ENCODE results near the gene VEZF1. TPM values are rescaled to one million over a fixed set of nuclear protein-coding genes. Genes with fewer than 3 reads are reported as not detected.
"Not testable (repeated sequence)": the region's sequence is repeated elsewhere in the genome, so short reads cannot be mapped to it uniquely, and the experiment has no call there.

VEZF1 gene
- total and polyA plus RNA-seq, 4 donors: 21.2 to 59.8 (median 42.5) TPM

DNA sequence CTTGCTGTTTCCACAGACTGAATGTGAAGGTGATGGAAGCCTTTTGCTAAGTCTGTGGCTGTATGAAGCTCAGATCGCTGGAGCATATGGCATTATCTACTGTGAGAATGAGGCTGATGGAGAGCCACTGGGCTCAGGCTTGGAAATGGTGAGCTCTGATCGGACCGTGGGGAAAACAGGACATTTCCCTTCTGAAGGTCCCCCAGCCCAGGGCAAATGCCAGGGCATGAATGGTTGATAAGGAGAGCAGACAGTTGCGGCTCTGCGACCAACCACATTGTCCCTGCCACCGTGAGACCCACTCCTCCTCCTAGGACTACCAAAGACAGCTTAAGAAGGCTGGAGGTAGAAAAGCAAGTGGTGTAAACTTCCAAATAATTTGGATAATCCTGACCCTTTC, 28.1 kb downstream of the VEZF1 start:
- no peak overlapping the region for H3K4me3 ChIP-seq (ENCODE audit: low read length in 2 of 2)
- no peaks in the 10 kb centered on the region for H3K4me1 ChIP-seq (ENCODE audit: control insufficient read depth in 1 of 2, insufficient read depth in 2 of 2, low read length in 2 of 2)
- no peaks in the 10 kb centered on the region for H3K36me3 ChIP-seq (ENCODE audit: control insufficient read depth in 1 of 2, insufficient read depth in 2 of 2, low read length in 1 of 2)
- no peaks in the 10 kb centered on the region for H3K27me3 ChIP-seq (ENCODE audit: control insufficient read depth in 1 of 2, insufficient read depth in 2 of 2, low read length in 1 of 2)
- ATAC-seq (ENCODE audit: low FRiP score) (no peak), DNase-seq (no peak)
- no peak overlapping the region for H3K27ac ChIP-seq (ENCODE audit: low read depth in 1 of 2, low read length in 2 of 2)
- WGBS, 2 donors: 89 to 92% methylated on average over 6 of the region's 6 CpGs
- intact Hi-C loops (cut with DNase I): loop anchor here in 1 of 2 donors (5.0 kb wide), 1 partner anchor 83 kb away; no protein-coding TSS in a partner anchor
- H3K9me3 ChIP-seq (ENCODE audit: control insufficient read depth, low read length): no peaks in the 10 kb centered on the region

DNA sequence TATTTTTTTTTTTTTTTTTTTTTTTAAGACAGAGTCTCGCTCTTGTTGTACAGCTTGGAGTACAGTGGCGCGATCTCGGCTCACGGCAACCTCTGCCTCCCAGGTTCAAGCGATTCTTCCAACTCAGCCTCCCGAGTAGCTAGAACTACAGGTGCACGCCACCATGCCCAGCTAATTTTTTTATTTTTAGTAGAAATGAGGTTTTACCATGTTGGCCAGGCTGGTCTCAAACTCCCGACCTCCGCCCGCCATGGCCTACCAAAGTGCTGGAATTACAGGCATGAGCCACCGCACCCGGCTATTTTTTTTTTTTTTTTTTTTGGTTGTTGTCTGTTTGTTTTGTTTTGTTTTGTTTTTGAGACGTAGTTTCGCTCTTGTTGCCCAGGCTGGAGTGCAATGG, 29.7 kb downstream of the VEZF1 start:
- H3K27me3 ChIP-seq (ENCODE audit: control insufficient read depth in 1 of 2, insufficient read depth in 2 of 2, low read length in 1 of 2); H3K36me3 ChIP-seq (ENCODE audit: control insufficient read depth in 1 of 2, insufficient read depth in 2 of 2, low read length in 1 of 2); ATAC-seq (ENCODE audit: low FRiP score); H3K4me1 ChIP-seq (ENCODE audit: control insufficient read depth in 1 of 2, insufficient read depth in 2 of 2, low read length in 2 of 2); DNase-seq; H3K9me3 ChIP-seq (ENCODE audit: control insufficient read depth, low read length); H3K27ac ChIP-seq (ENCODE audit: low read depth in 1 of 2, low read length in 2 of 2); H3K4me3 ChIP-seq (ENCODE audit: low read length in 2 of 2): not testable (repeated sequence)
- intact Hi-C loops (cut with DNase I): loop anchor here in 1 of 2 donors (5.0 kb wide), 1 partner anchor 81 kb away; no protein-coding TSS in a partner anchor
- WGBS, 2 donors: 97% methylated on average over 13 to 15 of the region's 15 CpGs

DNA sequence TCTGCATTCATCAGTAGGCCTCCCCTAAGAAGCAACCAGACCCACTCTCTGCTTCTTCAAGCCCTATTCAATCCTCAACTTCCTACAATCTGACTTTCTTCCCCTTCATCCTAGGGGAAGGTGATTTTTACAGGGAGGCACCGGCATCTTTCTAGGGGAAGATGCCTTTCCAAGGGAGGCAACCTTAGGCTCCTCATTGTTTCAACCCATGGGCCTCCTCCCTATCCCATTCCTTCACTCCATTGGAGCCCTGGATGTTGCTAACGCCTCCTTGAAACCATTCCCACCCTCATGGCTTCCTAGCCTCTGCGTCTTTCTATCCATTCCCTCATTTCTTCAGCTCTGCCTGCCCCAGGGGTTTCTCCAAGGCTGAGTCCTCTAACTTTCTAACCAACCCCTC, 30.2 kb downstream of the VEZF1 start:
- no peak for DNase-seq
- H3K27me3 ChIP-seq (ENCODE audit: control insufficient read depth in 1 of 2, insufficient read depth in 2 of 2, low read length in 1 of 2): no peaks in the 10 kb centered on the region
- intact Hi-C loops (cut with DNase I): loop anchor here in 1 of 2 donors (5.0 kb wide), 1 partner anchor 81 kb away; no protein-coding TSS in a partner anchor
- WGBS, 2 donors: 88 to 90% methylated on average over 3 of the region's 3 CpGs
- no peaks in the 10 kb centered on the region for H3K4me1 ChIP-seq (ENCODE audit: control insufficient read depth in 1 of 2, insufficient read depth in 2 of 2, low read length in 2 of 2)
- ATAC-seq (ENCODE audit: low FRiP score): no peak
- no peak overlapping the region for H3K4me3 ChIP-seq (ENCODE audit: low read length in 2 of 2)
- no peak overlapping the region for H3K27ac ChIP-seq (ENCODE audit: low read depth in 1 of 2, low read length in 2 of 2)
- no peaks in the 10 kb centered on the region for H3K36me3 ChIP-seq (ENCODE audit: control insufficient read depth in 1 of 2, insufficient read depth in 2 of 2, low read length in 1 of 2)
- H3K9me3 ChIP-seq (ENCODE audit: control insufficient read depth, low read length): no peaks in the 10 kb centered on the region

DNA sequence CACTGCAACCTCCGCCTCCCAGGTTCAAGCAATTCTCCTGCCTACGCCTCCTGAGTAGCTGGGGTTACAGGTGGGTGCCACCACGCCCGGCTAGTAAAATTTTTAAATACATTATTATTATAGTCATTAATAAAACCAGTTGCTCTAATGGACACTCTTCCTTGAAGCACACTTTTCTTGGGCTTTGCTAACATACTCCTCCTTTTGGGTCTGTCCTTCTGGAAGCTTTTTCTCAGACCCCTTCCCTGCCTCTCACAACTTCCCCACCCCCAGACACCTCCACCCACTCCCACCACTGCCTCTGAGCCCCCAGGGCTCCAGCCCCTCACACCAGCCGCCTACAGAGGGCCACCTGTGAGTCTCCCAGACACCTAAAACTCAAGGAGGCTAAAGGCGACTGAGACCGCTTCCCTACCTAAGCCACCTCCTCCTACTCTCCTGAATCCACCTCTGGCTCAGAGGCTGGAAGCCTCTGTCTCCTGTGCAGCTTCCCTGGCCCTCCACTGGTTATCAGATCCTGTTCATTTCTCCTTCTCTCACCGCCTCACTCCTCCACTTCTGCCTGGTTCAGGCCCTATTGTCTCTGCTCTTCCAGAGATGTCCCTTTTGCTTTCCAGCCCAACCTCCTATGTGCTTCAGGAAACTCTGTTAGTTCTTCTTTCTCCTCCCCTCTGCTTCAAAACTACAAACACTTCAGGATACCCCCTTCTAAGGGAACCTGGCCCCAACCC, 30.8 kb downstream of the VEZF1 start:
- Histone ChIP-seq H3K36me3 (ENCODE audit: control insufficient read depth in 1 of 2, insufficient read depth in 2 of 2, low read length in 1 of 2) (no peaks in the 10 kb centered on the region), H3K27me3 (ENCODE audit: control insufficient read depth in 1 of 2, insufficient read depth in 2 of 2, low read length in 1 of 2) (no peaks in the 10 kb centered on the region), H3K9me3 (ENCODE audit: control insufficient read depth, low read length) (no peaks in the 10 kb centered on the region), H3K4me3 (ENCODE audit: low read length in 2 of 2) (no peak overlapping the region), H3K4me1 (ENCODE audit: control insufficient read depth in 1 of 2, insufficient read depth in 2 of 2, low read length in 2 of 2) (no peaks in the 10 kb centered on the region), H3K27ac (ENCODE audit: low read depth in 1 of 2, low read length in 2 of 2) (no peak overlapping the region)
- DNase-seq (peak in 1 of 2 donors; percentile 27), ATAC-seq (ENCODE audit: low FRiP score) (no peak)
- 96 to 99% methylated on average over 8 of the region's 8 CpGs for WGBS, 2 donors
- intact Hi-C loops (cut with DNase I): loop anchor here in 1 of 2 donors (5.0 kb wide), 1 partner anchor 80 kb away; no protein-coding TSS in a partner anchor

DNA sequence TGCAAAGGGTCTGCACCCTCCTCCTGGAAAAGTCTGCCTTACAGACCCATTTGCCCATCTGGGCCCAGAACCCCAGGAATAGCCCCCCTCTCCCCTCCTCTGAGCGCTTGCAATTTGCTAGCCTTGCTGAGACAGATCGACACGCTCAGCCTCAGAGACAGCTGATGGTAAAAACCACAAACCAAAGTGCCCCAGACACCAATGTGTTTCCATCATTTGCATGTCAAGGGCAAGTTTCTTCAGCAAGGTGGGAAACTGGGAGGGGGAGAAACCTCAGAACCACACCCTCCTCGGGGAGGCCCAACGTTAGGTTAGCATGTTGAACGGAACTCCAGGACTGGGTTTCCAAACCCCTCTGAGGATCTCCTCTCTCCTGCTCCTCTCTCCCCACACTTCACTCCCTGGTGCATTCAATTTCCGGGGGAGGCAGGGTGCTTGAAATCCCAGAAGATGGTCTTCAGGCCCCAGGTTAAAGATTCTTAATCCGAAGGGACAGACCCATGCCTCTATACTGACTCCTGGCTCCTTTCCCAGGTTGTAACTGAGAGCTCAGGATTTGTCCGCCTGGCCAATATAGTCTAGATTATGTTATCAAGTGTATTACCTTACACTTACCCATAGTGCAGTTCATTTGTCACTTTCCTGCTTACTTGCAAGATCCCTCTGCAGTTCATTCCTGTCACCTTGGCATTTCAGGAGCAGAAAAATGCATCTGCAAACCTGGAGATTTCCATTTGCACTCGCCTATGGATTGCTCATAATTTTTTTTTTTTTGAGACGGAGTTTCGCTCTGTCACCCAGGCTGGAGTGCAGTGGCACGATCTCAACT, 31.5 kb downstream of the VEZF1 start:
- Histone ChIP-seq H3K9me3 (ENCODE audit: control insufficient read depth, low read length) (no peaks in the 10 kb centered on the region), H3K36me3 (ENCODE audit: control insufficient read depth in 1 of 2, insufficient read depth in 2 of 2, low read length in 1 of 2) (no peaks in the 10 kb centered on the region), H3K27ac (ENCODE audit: low read depth in 1 of 2, low read length in 2 of 2) (no peak overlapping the region), H3K4me1 (ENCODE audit: control insufficient read depth in 1 of 2, insufficient read depth in 2 of 2, low read length in 2 of 2) (no peaks in the 10 kb centered on the region), H3K27me3 (ENCODE audit: control insufficient read depth in 1 of 2, insufficient read depth in 2 of 2, low read length in 1 of 2) (no peaks in the 10 kb centered on the region), H3K4me3 (ENCODE audit: low read length in 2 of 2) (no peak overlapping the region)
- ATAC-seq (ENCODE audit: low FRiP score): no peak
- intact Hi-C loops (cut with DNase I): loop anchor here in 1 of 2 donors (5.0 kb wide), 1 partner anchor 79 kb away; no protein-coding TSS in a partner anchor
- 75 to 79% methylated on average over 13 of the region's 13 CpGs for WGBS, 2 donors
- DNase-seq: peak in 1 of 2 donors; percentile 41

DNA sequence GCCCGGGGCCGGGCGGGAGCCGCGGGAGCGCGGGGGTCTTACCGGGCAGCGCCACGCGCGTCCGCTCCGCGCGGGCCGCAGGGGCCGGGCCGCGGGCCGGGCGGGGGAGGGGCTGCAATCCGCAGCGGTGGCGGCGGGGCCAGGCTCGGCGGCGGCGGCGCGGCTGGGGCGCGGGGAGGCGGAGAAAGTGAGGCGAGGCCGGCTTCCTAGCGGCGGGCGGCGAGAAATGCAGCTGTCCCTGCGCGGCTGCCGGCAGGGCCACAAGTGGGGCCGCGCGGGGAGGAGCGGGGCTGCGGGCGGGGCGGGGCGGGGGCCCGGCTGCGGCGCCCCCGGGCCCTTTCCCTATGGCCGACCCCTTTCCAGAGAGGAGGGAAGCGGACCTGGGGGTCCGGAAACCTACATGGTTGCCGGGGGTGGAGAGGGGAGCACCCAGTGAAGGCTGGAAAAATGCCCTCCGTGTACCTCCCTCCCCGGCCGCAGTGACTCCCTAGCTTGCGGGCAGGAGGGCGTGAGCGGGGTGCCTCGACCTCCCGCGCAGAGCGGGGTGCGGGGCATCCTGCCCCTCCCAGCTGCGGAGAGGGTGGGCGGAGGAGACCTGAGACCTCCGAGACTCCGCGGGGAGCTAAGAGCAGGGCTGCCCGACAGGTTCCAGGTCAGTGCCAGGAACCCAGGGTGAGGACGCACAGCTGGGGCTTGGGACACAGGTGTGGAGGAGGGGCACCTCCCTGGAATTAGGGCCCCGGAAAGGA, 32.7 kb downstream of the VEZF1 start, which contains the start of gene CUEDC1:
Gene CUEDC1, minus strand, starts transcription at position 230 of the 749 bp plus-strand sequence. CDS start 69,848 bp downstream, outside the sequence.
- intact Hi-C loops (cut with DNase I): loop anchor here in 1 of 2 donors (5.0 kb wide), 1 partner anchor 78 kb away; no protein-coding TSS in a partner anchor
- no peaks in the 10 kb centered on the region for H3K9me3 ChIP-seq (ENCODE audit: control insufficient read depth, low read length)
- no peaks in the 10 kb centered on the region for H3K4me1 ChIP-seq (ENCODE audit: control insufficient read depth in 1 of 2, insufficient read depth in 2 of 2, low read length in 2 of 2)
- ATAC-seq (ENCODE audit: low FRiP score) (peak; percentile 83), DNase-seq (peak; percentile 88 to 95)
- peak within 1 kb of the TSS; percentile 92 to 94 for H3K4me3 ChIP-seq (ENCODE audit: low read length in 2 of 2)
- 1% methylated on average over 20 to 79 of the region's 79 CpGs for WGBS, 2 donors
- H3K27me3 ChIP-seq (ENCODE audit: control insufficient read depth in 1 of 2, insufficient read depth in 2 of 2, low read length in 1 of 2): no peaks in the 10 kb centered on the region
- peak within 1 kb of the TSS; percentile 97 to 99 for H3K27ac ChIP-seq (ENCODE audit: low read depth in 1 of 2, low read length in 2 of 2)
- no peaks in the 10 kb centered on the region for H3K36me3 ChIP-seq (ENCODE audit: control insufficient read depth in 1 of 2, insufficient read depth in 2 of 2, low read length in 1 of 2)

DNA sequence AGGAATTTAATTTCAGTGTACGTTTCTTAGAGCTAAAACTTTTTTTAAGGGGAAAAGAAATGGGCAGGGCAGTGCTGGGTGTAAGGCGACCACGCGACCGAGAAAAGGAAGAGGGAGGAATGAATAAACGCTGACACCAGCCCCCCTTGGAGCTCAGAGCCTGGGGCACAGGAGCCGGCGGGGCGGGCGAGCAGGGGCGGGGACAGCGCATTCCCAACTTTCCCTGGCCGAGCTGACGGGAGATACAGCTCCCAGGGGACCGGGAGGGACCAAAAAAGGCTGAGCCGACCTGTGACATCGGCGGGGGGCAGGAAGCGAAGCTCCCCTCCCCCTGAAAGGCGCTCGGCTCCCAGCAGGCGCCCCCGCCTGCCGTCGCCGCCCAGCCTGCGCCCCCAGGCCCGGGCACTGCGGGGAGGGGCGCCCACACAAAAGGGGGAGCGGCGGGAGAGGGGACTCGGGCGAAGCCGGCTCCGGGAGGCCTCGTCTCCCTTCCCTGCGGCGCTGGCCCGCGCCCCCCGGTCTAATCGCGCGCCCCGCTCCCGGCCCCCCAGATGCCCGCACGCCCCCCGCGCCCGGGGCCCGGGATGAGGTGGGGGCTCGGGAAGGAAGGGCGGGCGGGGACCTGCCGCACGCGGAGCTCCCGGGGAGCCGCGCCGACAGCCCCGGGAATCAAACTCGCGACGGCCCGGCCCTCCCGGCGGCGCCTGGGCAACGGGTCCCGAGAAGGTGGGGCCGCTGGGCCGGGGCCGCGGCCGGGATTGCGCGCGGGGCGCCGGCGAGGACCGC, 33.5 kb downstream of the VEZF1 start:
- H3K4me3 ChIP-seq (ENCODE audit: low read length in 2 of 2): peak overlapping the region; percentile 92 to 94
- no peaks in the 10 kb centered on the region for H3K9me3 ChIP-seq (ENCODE audit: control insufficient read depth, low read length)
- intact Hi-C loops (cut with DNase I): loop anchor here (1.0 to 5.0 kb wide), 3 partner anchors 33 to 77 kb away; partner anchors contain the start of gene VEZF1 (in 2 of the 2)
- WGBS, 2 donors: 1% methylated on average over 36 to 85 of the region's 85 CpGs
- no peaks in the 10 kb centered on the region for H3K27me3 ChIP-seq (ENCODE audit: control insufficient read depth in 1 of 2, insufficient read depth in 2 of 2, low read length in 1 of 2)
- no peaks in the 10 kb centered on the region for H3K36me3 ChIP-seq (ENCODE audit: control insufficient read depth in 1 of 2, insufficient read depth in 2 of 2, low read length in 1 of 2)
- no peaks in the 10 kb centered on the region for H3K4me1 ChIP-seq (ENCODE audit: control insufficient read depth in 1 of 2, insufficient read depth in 2 of 2, low read length in 2 of 2)
- peak; percentile 87 to 95 for DNase-seq
- H3K27ac ChIP-seq (ENCODE audit: low read depth in 1 of 2, low read length in 2 of 2): peak overlapping the region; percentile 97 to 99
- peak; percentile 80 for ATAC-seq (ENCODE audit: low FRiP score)
